Cerebellar nuclear complex (tissue), 1 donor: ENCODE measurements around the gene MNAT1.
"Not testable (repeated sequence)": the region's sequence is repeated elsewhere in the genome, so short reads cannot be mapped to it uniquely, and the experiment has no call there.

Experiments used
- DNase-seq, 2 experiments: peaks; one replicate each; lab custom pipeline; 2025; lab: John Stamatoyannopoulos, UW

The MNAT1 gene

GRCh38 chr14:60882219-60882618 lies 147.7 kb downstream of the MNAT1 start:
- no peak for DNase-seq

GRCh38 chr14:60884134-60884533 lies 149.6 kb downstream of the MNAT1 start:
- no peak for DNase-seq

- DNase-seq: not testable (repeated sequence)
These were observed 156.1 kb downstream of the MNAT1 start for GRCh38 chr14:60890636-60891035.

- DNase-seq: no peak
These were observed 159.3 kb downstream of the MNAT1 start for GRCh38 chr14:60893911-60894310.

GRCh38 chr14:60904381-60904780 lies 169.8 kb downstream of the MNAT1 start:
- DNase-seq: no peak

GRCh38 chr14:60905923-60906322 lies 171.4 kb downstream of the MNAT1 start:
- DNase-seq: no peak

- DNase-seq: no peak
These were observed 181.2 kb downstream of the MNAT1 start for GRCh38 chr14:60915781-60916180.

- no peak for DNase-seq
These were observed 187.5 kb downstream of the MNAT1 start for GRCh38 chr14:60922050-60922449.

- no peak for DNase-seq
These were observed 190.7 kb downstream of the MNAT1 start for GRCh38 chr14:60925286-60925685.

GRCh38 chr14:60926002-60926401 lies 191.4 kb downstream of the MNAT1 start:
- no peak for DNase-seq

- no peak for DNase-seq
These were observed 196.7 kb downstream of the MNAT1 start for GRCh38 chr14:60931218-60931617.

- DNase-seq: no peak
These were observed 199.5 kb downstream of the MNAT1 start for GRCh38 chr14:60933920-60934655.

GRCh38 chr14:60935319-60935718 lies 200.8 kb downstream of the MNAT1 start:
- DNase-seq: no peak

- DNase-seq: no peak
These were observed 209.1 kb downstream of the MNAT1 start for GRCh38 chr14:60943637-60944032.

GRCh38 chr14:60944204-60944603 lies 209.6 kb downstream of the MNAT1 start:
- no peak for DNase-seq

GRCh38 chr14:60945984-60946383 lies 211.4 kb downstream of the MNAT1 start:
- DNase-seq: no peak

GRCh38 chr14:60946773-60947172 lies 212.2 kb downstream of the MNAT1 start:
- DNase-seq: no peak

GRCh38 chr14:60951776-60952435 lies 217.3 kb downstream of the MNAT1 start:
- DNase-seq: no peak

- no peak for DNase-seq
These were observed 221.6 kb downstream of the MNAT1 start for GRCh38 chr14:60956202-60956601.

GRCh38 chr14:60956632-60957031 lies 222.1 kb downstream of the MNAT1 start:
- DNase-seq: no peak

- DNase-seq: no peak
These were observed 223.6 kb downstream of the MNAT1 start for GRCh38 chr14:60958146-60958545.

- DNase-seq: no peak
These were observed 229.2 kb downstream of the MNAT1 start for GRCh38 chr14:60963761-60964160.

GRCh38 chr14:60964904-60965303 lies 230.3 kb downstream of the MNAT1 start:
- no peak for DNase-seq

- no peak for DNase-seq
These were observed 230.8 kb downstream of the MNAT1 start for GRCh38 chr14:60965402-60965801.
